ENCODE data around the gene PSD4. TPM values are rescaled to one million over a fixed set of nuclear protein-coding genes. Genes with fewer than 3 reads are reported as not detected.

PSD4 gene
- total RNA-seq, 1 experiment from 2014 or later = 46.6 TPM

DNA sequence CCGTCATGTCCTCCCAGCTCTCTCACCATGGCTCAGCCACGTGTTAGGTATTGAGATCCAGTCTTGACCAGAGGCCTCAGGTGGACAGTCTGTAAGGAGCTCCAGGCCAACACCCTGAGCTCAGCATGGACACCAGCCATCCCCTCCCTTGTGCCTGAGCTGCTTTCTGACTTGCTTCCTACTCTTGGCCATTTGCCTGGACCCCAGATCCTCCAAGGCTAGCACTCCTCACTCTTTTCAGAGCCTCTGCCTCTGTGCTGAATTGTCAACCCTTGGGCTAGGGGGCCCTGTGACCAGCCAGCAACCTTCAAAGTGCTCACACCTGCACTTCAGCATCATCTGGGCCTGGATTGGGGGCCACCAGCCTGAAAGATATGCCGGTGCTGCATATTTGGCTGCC, 58.4 kb downstream of the PSD4 start:
- H4K20me1 ChIP-seq (ENCODE audit: low read length) = no peaks in the 10 kb centered on the region
- ATAC-seq (no peak), DNase-seq (no peak)
- H3K79me2 ChIP-seq (ENCODE audit: low read length) = peaks cover 16% of the 10 kb centered on the region
- H3F3A ChIP-seq (ENCODE audit: low read length, unreplicated experiment) = no peaks in the 10 kb centered on the region
- H3K9me3 ChIP-seq (ENCODE audit: low read length) = no peaks in the 10 kb centered on the region
- no peaks in the 10 kb centered on the region for H3K36me3 ChIP-seq (ENCODE audit: low read depth, low read length)
- H3K4me2 ChIP-seq (ENCODE audit: low read length) = no peak overlapping the region
- no peak overlapping the region for H3K27ac ChIP-seq (ENCODE audit: low read length)
- ChIA-PET CTCF (no interaction called here), POLR2A (ENCODE audit: unreplicated experiment) (no interaction called here)
- no peak overlapping the region for H3K4me3 ChIP-seq (ENCODE audit: low read length)
- BruUV-seq (replicated peaks) = no TSS peak
- intact Hi-C loops (cut with micrococcal nuclease) = no loop called here
- H3K4me1 ChIP-seq (ENCODE audit: insufficient read depth, low read length) = peaks cover under 1% of the 10 kb centered on the region; the same call in 1 of the 2 replicates
- H3K9ac ChIP-seq (ENCODE audit: low read length) = no peak overlapping the region
- no peaks in the 10 kb centered on the region for H3K27me3 ChIP-seq (ENCODE audit: low read length)
- H2AFZ ChIP-seq (ENCODE audit: low read length) = no peak overlapping the region
- H3K9me2 ChIP-seq (replicated peaks; ENCODE audit: low read length) = no peaks in the 10 kb centered on the region
- TF ChIP-seq EZH2phosphoT487 (IDR thresholded peaks at IDR 0.05; ENCODE audit: borderline replicate concordance, low read length) = no peak
- TF ChIP-seq EZH2 (IDR thresholded peaks at IDR 0.05; ENCODE audit: low read length, unreplicated experiment) = no peak
- no peak for TF ChIP-seq CTCF (conservative IDR thresholded peaks at IDR 0.05; ENCODE audit: low read depth, low read length)

- Histone ChIP-seq H2AFZ (ENCODE audit: low read length) (no peak overlapping the region), H3K27me3 (ENCODE audit: low read length) (no peaks in the 10 kb centered on the region), H3K4me2 (ENCODE audit: low read length) (no peak overlapping the region), H3K9ac (ENCODE audit: low read length) (no peak overlapping the region), H3K36me3 (ENCODE audit: low read depth, low read length) (no peaks in the 10 kb centered on the region), H3K79me2 (ENCODE audit: low read length) (peaks cover 22% of the 10 kb centered on the region), H3K9me3 (ENCODE audit: low read length) (no peaks in the 10 kb centered on the region), H3K4me1 (ENCODE audit: insufficient read depth, low read length) (peaks cover 7% of the 10 kb centered on the region), H4K20me1 (ENCODE audit: low read length) (no peaks in the 10 kb centered on the region), H3F3A (ENCODE audit: low read length, unreplicated experiment) (no peaks in the 10 kb centered on the region), H3K27ac (ENCODE audit: low read length) (no peak overlapping the region), H3K9me2 (replicated peaks; ENCODE audit: low read length) (no peaks in the 10 kb centered on the region), H3K4me3 (ENCODE audit: low read length) (no peak overlapping the region)
- TF ChIP-seq EZH2phosphoT487 (IDR thresholded peaks at IDR 0.05; ENCODE audit: borderline replicate concordance, low read length) (no peak), EZH2 (IDR thresholded peaks at IDR 0.05; ENCODE audit: low read length, unreplicated experiment) (no peak), CTCF (conservative IDR thresholded peaks at IDR 0.05; ENCODE audit: low read depth, low read length) (no peak)
- DNase-seq (no peak), ATAC-seq (no peak)
- BruUV-seq (replicated peaks) = no TSS peak
- POLR2A ChIA-PET (ENCODE audit: unreplicated experiment) = no interaction called here
- CTCF ChIA-PET = no interaction called here
- intact Hi-C loops (cut with micrococcal nuclease) = no loop called here
Measured at GRCh38 chr2:113232740-113233139, 59.0 kb downstream of the PSD4 start.

- Histone ChIP-seq H3K4me3 (ENCODE audit: low read length) (no peak overlapping the region), H3K4me2 (ENCODE audit: low read length) (no peak overlapping the region), H3K9me2 (replicated peaks; ENCODE audit: low read length) (no peaks in the 10 kb centered on the region), H2AFZ (ENCODE audit: low read length) (no peak overlapping the region), H3K9ac (ENCODE audit: low read length) (no peak overlapping the region), H3K27ac (ENCODE audit: low read length) (no peak overlapping the region), H3K4me1 (ENCODE audit: insufficient read depth, low read length) (peaks cover 18% of the 10 kb centered on the region), H3K9me3 (ENCODE audit: low read length) (no peaks in the 10 kb centered on the region), H3K27me3 (ENCODE audit: low read length) (no peaks in the 10 kb centered on the region), H3F3A (ENCODE audit: low read length, unreplicated experiment) (no peaks in the 10 kb centered on the region), H3K79me2 (ENCODE audit: low read length) (peaks cover 33% of the 10 kb centered on the region), H4K20me1 (ENCODE audit: low read length) (no peaks in the 10 kb centered on the region), H3K36me3 (ENCODE audit: low read depth, low read length) (no peaks in the 10 kb centered on the region)
- BruUV-seq (replicated peaks) = no TSS peak
- ChIA-PET POLR2A (ENCODE audit: unreplicated experiment) (no interaction called here), CTCF (interaction anchor here (0.5 kb wide), 1 partner anchor 801 kb away, joined by 3 read pairs; the partner anchor contains the start of gene RGPD8)
- DNase-seq (no peak), ATAC-seq (no peak)
- TF ChIP-seq EZH2phosphoT487 (IDR thresholded peaks at IDR 0.05; ENCODE audit: borderline replicate concordance, low read length) (no peak), EZH2 (IDR thresholded peaks at IDR 0.05; ENCODE audit: low read length, unreplicated experiment) (no peak), CTCF (conservative IDR thresholded peaks at IDR 0.05; ENCODE audit: low read depth, low read length) (no peak; the same call in 1 of the 2 replicates)
- intact Hi-C loops (cut with micrococcal nuclease) = no loop called here
Measured at GRCh38 chr2:113233593-113234550, 60.1 kb downstream of the PSD4 start.

All from PC-3 (cell line).